Mesendoderm (in vitro differentiated cells): ENCODE data around the gene CCDC86.

Experiments used
- DNase-seq: peaks from one replicate; pipeline ENCODE4 v3.0.0; 2013
- H2AK5ac ChIP-seq: 2 replicates; pipeline ENCODE4 v1.6.1; 2013; ENCODE audit warnings: low read length, inconsistent platforms
- H2BK120ac ChIP-seq: 2 replicates; pipeline ENCODE4 v1.6.1; 2013; ENCODE audit warnings: low read depth, mild to moderate bottlenecking, low read length, moderate library complexity, mixed read lengths
- H2BK15ac ChIP-seq: replicated peaks from 2 replicates; pipeline ENCODE4 v1.6.1; 2013; ENCODE audit warnings: low read depth, mild to moderate bottlenecking, moderate library complexity
- H2BK5ac ChIP-seq: 2 replicates; pipeline ENCODE4 v1.6.1; 2013; ENCODE audit warnings: low read length, inconsistent platforms
- H3K18ac ChIP-seq: 2 replicates; pipeline ENCODE4 v1.6.1; 2013; ENCODE audit warnings: mild to moderate bottlenecking, low read length, mixed read lengths
- H3K23ac ChIP-seq: one replicate; pipeline ENCODE4 v1.6.1; 2013; ENCODE audit warnings: low read length
- H3K27ac ChIP-seq: 2 replicates; pipeline ENCODE4 v1.5.1; 2013; ENCODE audit warnings: low read depth, mild to moderate bottlenecking, inconsistent platforms, low read length, moderate library complexity
- H3K27me3 ChIP-seq: 2 replicates; pipeline ENCODE4 v1.6.1; 2013; ENCODE audit warnings: low read length, control low read depth, mild to moderate bottlenecking, inconsistent platforms; ENCODE audit not compliant: insufficient read depth, poor library complexity
- H3K36me3 ChIP-seq: 2 replicates; pipeline ENCODE4 v1.6.1; 2013; ENCODE audit warnings: low read length, inconsistent platforms; ENCODE audit not compliant: control insufficient read depth, insufficient read depth
- H3K4ac ChIP-seq: one replicate; pipeline ENCODE4 v1.6.1; 2013; ENCODE audit warnings: low read depth, mild to moderate bottlenecking, low read length, moderate library complexity
- H3K4me1 ChIP-seq: 2 replicates; pipeline ENCODE4 v1.6.1; 2013; ENCODE audit warnings: low read depth, low read length, inconsistent platforms; ENCODE audit not compliant: control insufficient read depth
- H3K4me2 ChIP-seq: 2 replicates; pipeline ENCODE4 v1.6.1; 2013; ENCODE audit warnings: low read length
- H3K4me3 ChIP-seq: 2 replicates; pipeline ENCODE4 v1.5.1; 2013; ENCODE audit warnings: mild to moderate bottlenecking, low read length
- H3K56ac ChIP-seq: one replicate; pipeline ENCODE4 v1.6.1; 2013; ENCODE audit warnings: low read length
- H3K79me1 ChIP-seq: 2 replicates; pipeline ENCODE4 v1.6.1; 2013; ENCODE audit warnings: low read length, inconsistent platforms
- H3K79me2 ChIP-seq: 2 replicates; pipeline ENCODE4 v1.6.1; 2013; ENCODE audit warnings: mild to moderate bottlenecking, low read length; ENCODE audit not compliant: control insufficient read depth, insufficient read depth
- H3K9ac ChIP-seq: 2 replicates; pipeline ENCODE4 v1.6.1; 2013; ENCODE audit warnings: low read length, inconsistent platforms
- H4K5ac ChIP-seq: one replicate; pipeline ENCODE4 v1.6.1; 2013; ENCODE audit warnings: low read length
- H4K8ac ChIP-seq: one replicate; pipeline ENCODE4 v1.6.1; 2013; ENCODE audit warnings: low read depth, mild to moderate bottlenecking, control low read depth, low read length, moderate library complexity
- WGBS: extraction: QIAGEN DNeasy Blood & Tissue Kit; methylation state at CpG from one replicate; pipeline ENCODE4 v1.1.7; 2013; ENCODE audit warnings: low lambda C conversion rate, missing lambda C conversion rate; ENCODE audit not compliant: insufficient coverage; ENCODE audit errors: extremely low coverage; 5-methylcytosine and 5-hydroxymethylcytosine counted together

Gene CCDC86

DNA sequence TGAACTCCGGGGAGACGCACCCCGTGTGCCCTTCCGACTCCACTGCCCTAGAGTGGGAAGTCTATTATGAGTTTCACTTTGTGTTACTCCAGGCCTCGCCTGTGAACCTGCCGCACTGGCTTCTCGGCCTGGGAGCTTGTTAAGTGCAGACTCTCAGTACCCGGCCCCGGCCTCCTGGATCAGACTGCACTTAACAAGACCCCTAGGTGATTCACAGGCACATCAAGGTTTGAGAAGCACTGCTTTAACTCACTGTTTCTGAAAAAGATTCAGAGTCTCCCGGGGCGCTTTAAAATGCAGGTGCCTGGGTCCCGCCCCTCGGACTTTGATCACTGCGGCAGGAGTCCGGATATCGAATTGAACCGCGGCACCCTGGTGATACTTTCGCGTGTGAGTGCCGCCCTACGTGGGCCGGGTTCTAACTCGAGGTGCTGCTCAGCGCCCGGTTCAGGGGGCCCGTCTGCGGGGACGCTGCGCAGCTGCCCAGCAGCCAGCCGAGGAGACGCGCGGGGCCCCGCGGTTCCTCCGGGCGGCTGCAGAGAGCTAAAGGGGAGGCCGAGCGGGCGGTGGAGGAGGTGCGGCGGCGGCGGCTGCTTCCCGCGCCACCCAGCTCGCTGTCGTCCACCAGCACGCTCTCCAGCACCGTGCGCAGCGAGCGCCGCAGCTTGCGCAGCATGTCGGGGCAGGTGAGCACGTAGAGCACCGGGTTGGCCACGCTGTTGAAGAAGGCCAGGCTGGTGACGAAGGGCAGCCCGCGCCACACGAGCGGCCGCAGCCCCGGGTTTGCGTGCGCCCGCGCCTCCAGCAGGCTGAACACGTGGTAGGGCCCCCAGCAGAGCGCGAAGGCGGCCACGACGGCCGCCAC lies 10.4 kb downstream of the CCDC86 start:
- no peak overlapping the region for H3K27ac ChIP-seq
- H3K4me2 ChIP-seq = no peak overlapping the region
- H3K4me1 ChIP-seq = no peaks in the 10 kb centered on the region
- H3K36me3 ChIP-seq = peaks cover 8% of the 10 kb centered on the region
- no peak overlapping the region for H3K56ac ChIP-seq
- H3K18ac ChIP-seq = no peak overlapping the region
- no peaks in the 10 kb centered on the region for H3K79me1 ChIP-seq
- H4K8ac ChIP-seq = no peak overlapping the region
- no peak overlapping the region for H2BK15ac ChIP-seq
- no peak overlapping the region for H3K9ac ChIP-seq
- DNase-seq = no peak
- no peaks in the 10 kb centered on the region for H3K27me3 ChIP-seq
- no peak overlapping the region for H2BK120ac ChIP-seq
- H4K5ac ChIP-seq = no peak overlapping the region
- H3K23ac ChIP-seq = no peak overlapping the region
- no peak overlapping the region for H3K4me3 ChIP-seq
- H3K79me2 ChIP-seq = no peaks in the 10 kb centered on the region
- no CpG with 5 or more reads among the region's 78 CpGs for WGBS
- H3K4ac ChIP-seq = no peak overlapping the region
- H2BK5ac ChIP-seq = no peak overlapping the region
- H2AK5ac ChIP-seq = no peak overlapping the region

DNA sequence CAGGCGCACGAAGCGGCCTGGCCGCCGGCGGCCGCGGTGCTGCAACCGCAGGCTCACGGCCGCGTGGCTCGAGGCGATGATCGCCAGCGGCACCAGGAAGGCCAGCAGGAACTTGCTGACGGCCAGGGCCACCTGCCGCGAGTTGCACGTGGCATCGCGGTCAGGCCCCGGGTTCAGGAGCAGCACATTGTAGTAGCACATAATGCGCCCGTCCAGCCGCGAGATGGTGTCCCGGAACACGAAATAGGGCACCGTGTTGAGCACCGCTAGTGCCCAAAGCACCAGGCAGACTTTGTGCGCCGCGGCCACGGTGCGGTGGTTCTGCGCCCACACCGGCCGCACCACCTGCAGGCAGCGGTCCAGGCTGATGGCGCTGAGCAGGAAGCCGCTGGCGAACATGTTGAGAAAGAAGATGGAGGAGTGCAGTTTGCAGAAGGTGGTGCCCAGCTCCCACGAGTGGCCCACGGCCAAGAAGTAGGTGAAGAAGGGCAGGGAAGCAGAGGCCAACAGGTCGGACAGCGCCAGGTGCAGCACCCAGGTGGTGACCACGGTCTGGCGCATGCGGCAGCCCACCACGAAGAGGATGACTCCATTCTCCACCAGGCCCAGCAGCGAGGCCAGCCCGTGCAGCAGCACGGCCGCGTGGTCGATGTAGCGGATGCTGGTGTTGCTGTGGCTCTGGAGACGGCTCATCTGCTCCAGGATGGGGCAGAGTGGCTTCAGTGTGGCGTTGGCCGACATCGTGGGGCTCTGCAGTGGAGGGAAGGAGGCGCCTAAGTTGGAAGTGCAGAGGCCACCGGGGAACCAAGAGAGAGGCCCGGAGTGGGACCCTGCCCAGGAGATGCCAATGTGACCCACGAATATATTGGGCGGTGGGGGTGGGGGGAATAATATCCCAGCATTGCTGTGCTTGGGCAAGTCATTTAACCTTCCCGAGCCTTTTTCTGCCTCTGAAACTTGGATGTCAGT lies 11.4 kb downstream of the CCDC86 start:
- H4K5ac ChIP-seq = no peak overlapping the region
- H3K4ac ChIP-seq = no peak overlapping the region
- peaks cover 8% of the 10 kb centered on the region for H3K36me3 ChIP-seq
- no peak overlapping the region for H3K23ac ChIP-seq
- no peak overlapping the region for H3K18ac ChIP-seq
- H2BK120ac ChIP-seq = no peak overlapping the region
- no peaks in the 10 kb centered on the region for H3K27me3 ChIP-seq
- H3K4me2 ChIP-seq = no peak overlapping the region
- H4K8ac ChIP-seq = no peak overlapping the region
- no peaks in the 10 kb centered on the region for H3K79me1 ChIP-seq
- H3K56ac ChIP-seq = no peak overlapping the region
- no peak for DNase-seq
- H2BK5ac ChIP-seq = no peak overlapping the region
- H3K4me1 ChIP-seq = no peaks in the 10 kb centered on the region
- H3K9ac ChIP-seq = no peak overlapping the region
- H3K4me3 ChIP-seq = no peak overlapping the region
- H2BK15ac ChIP-seq = no peak overlapping the region
- no peak overlapping the region for H3K27ac ChIP-seq
- H2AK5ac ChIP-seq = no peak overlapping the region
- no CpG with 5 or more reads among the region's 68 CpGs for WGBS
- H3K79me2 ChIP-seq = no peaks in the 10 kb centered on the region

DNA sequence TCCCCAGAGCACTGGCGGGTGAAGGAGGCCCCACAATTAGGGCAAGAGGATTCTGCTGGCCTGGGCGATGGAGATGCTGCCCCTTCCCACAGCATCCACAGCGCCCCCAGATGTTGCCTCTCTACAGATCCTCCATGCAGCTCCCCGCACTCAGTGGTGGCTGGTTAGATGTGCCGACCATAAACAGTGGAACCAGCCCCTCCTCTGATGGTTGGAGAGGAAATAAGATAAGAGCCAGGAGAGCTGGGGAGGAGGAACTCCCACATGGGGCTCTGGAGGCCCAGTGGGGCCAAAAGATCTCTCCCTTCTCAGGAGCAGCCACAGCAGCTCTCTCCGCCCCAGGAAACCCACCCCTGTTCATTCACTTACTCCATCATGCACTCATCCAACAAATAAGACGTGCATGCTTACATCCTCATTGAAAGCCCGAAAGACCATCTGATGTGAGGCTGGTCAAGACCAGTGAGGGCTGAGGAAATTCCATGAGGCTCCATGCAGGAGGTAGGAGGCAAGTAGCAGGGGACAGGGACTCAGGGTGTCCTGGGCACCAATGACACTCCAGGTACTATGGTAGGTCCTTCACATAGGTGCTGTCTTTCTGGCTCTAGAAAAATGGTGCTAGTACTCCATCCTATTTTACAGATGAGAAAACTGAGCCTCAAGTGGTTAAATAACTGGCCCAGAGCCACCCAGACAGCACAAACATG lies 12.4 kb downstream of the CCDC86 start:
- no peak overlapping the region for H4K5ac ChIP-seq
- no peak overlapping the region for H2BK5ac ChIP-seq
- no peaks in the 10 kb centered on the region for H3K79me1 ChIP-seq
- H3K79me2 ChIP-seq = no peaks in the 10 kb centered on the region
- no peak overlapping the region for H4K8ac ChIP-seq
- no peak overlapping the region for H3K23ac ChIP-seq
- H2BK15ac ChIP-seq = no peak overlapping the region
- H2AK5ac ChIP-seq = no peak overlapping the region
- no peak overlapping the region for H2BK120ac ChIP-seq
- no peak overlapping the region for H3K4me2 ChIP-seq
- no peak overlapping the region for H3K9ac ChIP-seq
- no CpG with 5 or more reads among the region's 8 CpGs for WGBS
- DNase-seq = no peak
- no peak overlapping the region for H3K56ac ChIP-seq
- no peak overlapping the region for H3K4me3 ChIP-seq
- no peak overlapping the region for H3K27ac ChIP-seq
- H3K27me3 ChIP-seq = no peaks in the 10 kb centered on the region
- H3K36me3 ChIP-seq = peaks cover 6% of the 10 kb centered on the region
- no peak overlapping the region for H3K4ac ChIP-seq
- no peak overlapping the region for H3K18ac ChIP-seq
- H3K4me1 ChIP-seq = no peaks in the 10 kb centered on the region

DNA sequence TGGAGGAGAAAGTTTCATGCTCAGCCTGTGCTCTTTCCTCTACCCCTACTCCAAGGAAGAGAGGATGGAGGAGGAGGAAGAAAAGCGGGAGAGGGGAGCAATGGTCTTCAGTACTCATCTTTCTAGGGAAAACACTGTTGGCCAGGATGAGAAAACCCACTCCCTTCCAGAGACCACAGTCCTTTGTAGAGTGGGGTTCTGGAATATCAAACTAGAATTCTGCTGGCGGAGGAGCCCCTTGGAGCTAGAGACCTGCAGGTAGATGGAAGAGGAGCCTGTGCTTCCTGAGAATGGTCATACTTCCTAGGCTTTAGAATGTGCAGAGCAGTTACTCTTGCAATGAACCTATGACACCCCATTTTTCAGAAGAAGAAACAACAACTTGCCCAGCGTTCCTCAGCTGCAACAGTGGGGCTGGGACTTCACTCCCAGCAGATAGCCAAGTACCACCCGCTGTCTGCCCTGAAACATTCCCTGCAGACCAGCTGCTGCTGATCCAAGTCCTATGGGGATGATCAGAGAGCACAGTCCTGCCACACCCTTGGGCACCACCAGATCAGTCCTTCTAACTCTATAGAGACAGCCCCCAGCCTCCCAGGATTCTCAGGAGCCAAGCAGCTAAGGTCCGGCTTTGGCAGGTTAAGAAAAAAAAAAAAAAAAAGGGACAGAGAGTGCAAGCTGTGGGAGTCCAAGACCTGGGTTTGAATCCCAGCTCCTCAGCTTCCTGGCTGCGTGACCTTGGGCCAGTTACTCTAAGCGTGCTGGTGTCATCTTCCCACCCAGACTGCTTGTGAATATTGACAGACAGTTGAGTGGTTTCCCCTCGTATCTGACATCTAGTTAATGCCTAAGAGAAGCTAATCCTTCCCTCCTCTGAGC lies 13.2 kb downstream of the CCDC86 start:
- Histone ChIP-seq H4K8ac (no peak overlapping the region), H3K56ac (no peak overlapping the region), H3K4me3 (no peak overlapping the region), H3K23ac (no peak overlapping the region), H3K79me1 (no peaks in the 10 kb centered on the region), H3K27ac (no peak overlapping the region), H3K4ac (no peak overlapping the region), H3K79me2 (no peaks in the 10 kb centered on the region), H2BK5ac (no peak overlapping the region), H3K18ac (no peak overlapping the region), H3K9ac (no peak overlapping the region), H2AK5ac (no peak overlapping the region), H2BK15ac (no peak overlapping the region), H3K36me3 (peaks cover 6% of the 10 kb centered on the region), H3K4me2 (no peak overlapping the region), H2BK120ac (no peak overlapping the region), H4K5ac (no peak overlapping the region), H3K27me3 (no peaks in the 10 kb centered on the region), H3K4me1 (no peaks in the 10 kb centered on the region)
- no CpG with 5 or more reads among the region's 8 CpGs for WGBS
- DNase-seq = no peak
